ENCODE data around the gene AOC3. TPM values are rescaled to one million over a fixed set of nuclear protein-coding genes. Genes with fewer than 3 reads are reported as not detected.
A peak's percentile ranks its signal among the peaks of the same experiment; 100 is the strongest.

The AOC3 gene
- total and polyA plus RNA-seq, 2 of the 13 experiments (the other 11 are each of a cell fraction or from before 2014, with no cell fraction given) = 8.7 to 51.7 TPM

DNA sequence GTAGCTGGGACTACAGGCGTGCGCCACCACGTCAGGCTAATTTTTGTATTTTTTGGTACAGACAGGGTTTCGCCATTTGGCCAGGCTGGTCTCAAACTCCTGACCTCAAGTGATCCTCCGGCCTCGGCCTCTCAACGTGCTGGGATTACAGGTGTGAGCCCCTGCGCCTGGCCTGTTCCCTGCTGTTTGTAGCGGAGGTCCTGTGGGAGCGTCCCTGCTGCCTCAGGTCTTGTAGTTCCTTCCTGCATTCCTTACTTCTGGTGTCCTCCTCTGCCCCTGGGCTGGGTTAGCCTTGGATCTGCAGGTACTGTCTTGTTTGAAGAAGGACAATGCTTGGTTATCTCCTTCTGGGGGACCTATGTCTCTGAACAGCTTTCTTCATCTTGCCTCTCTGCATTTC, 26.0 kb downstream of the AOC3 start:
- DNase-seq (ENCODE audit: low spot score) (no peak), ATAC-seq (no peak), FAIRE-seq (no peak)
- ChIA-PET CTCF (ENCODE audit: low intra/inter-chr PET ratio, low total read pairs) (no interaction called here), POLR2A (no interaction called here)
- Histone ChIP-seq H3K4me1 (ENCODE audit: insufficient read depth, low read length) (peaks cover 71% of the 10 kb centered on the region), H3K9me3 (ENCODE audit: low read length) (no peaks in the 10 kb centered on the region), H3K36me3 (replicated peaks in 1 of 2; ENCODE audit: control insufficient read depth in 1 of 2, insufficient read depth in 2 of 2, low read length in 2 of 2) (no peaks in the 10 kb centered on the region), H3K9ac (ENCODE audit: insufficient read depth, low read depth, low read length) (no peak overlapping the region), H3K27ac (ENCODE audit: extremely low read length, insufficient read depth, low read length) (no peak overlapping the region), H3K79me2 (ENCODE audit: insufficient read depth, low read length) (no peaks in the 10 kb centered on the region), H4K20me1 (ENCODE audit: insufficient read depth, low read length) (no peaks in the 10 kb centered on the region), H3K27me3 (ENCODE audit: control insufficient read depth in 1 of 2, insufficient read depth in 2 of 2, low read length in 2 of 2) (no peaks in the 10 kb centered on the region), H2AFZ (ENCODE audit: low read length) (no peak overlapping the region), H3K4me3 (replicated peaks in 1 of 3; ENCODE audit: insufficient read depth in 1 of 3, low read depth in 2 of 3, low read length in 3 of 3) (no peak overlapping the region), H3K4me2 (ENCODE audit: low read depth, low read length) (no peak overlapping the region)
- in situ Hi-C loops (cut with HindIII; ENCODE audit: extremely low pct_ligation_motif_present, low pct_unique_long_range_greater_than_20kb) = no loop called here
- 94% methylated on average over 10 of the region's 10 CpGs for WGBS (ENCODE audit: low lambda C conversion rate)
- intact Hi-C loops (cut with micrococcal nuclease; ENCODE audit: unreplicated experiment) = no loop called here
- no TSS peak for BruUV-seq (replicated peaks)
- no peak for TF ChIP-seq MAZ (IDR thresholded peaks at IDR 0.05; ENCODE audit: borderline replicate concordance, low read depth, low read length)
- no peak for TF ChIP-seq MAZ (CRISPR knock-in tag; IDR thresholded peaks at IDR 0.05; ENCODE audit: low read depth)
- TF ChIP-seq SIX4 (CRISPR knock-in tag; IDR thresholded peaks at IDR 0.05) = no peak
- TF ChIP-seq HOXA9 (CRISPR knock-in tag; IDR thresholded peaks at IDR 0.05; ENCODE audit: borderline replicate concordance) = no peak
- TF ChIP-seq, protein P1, sequence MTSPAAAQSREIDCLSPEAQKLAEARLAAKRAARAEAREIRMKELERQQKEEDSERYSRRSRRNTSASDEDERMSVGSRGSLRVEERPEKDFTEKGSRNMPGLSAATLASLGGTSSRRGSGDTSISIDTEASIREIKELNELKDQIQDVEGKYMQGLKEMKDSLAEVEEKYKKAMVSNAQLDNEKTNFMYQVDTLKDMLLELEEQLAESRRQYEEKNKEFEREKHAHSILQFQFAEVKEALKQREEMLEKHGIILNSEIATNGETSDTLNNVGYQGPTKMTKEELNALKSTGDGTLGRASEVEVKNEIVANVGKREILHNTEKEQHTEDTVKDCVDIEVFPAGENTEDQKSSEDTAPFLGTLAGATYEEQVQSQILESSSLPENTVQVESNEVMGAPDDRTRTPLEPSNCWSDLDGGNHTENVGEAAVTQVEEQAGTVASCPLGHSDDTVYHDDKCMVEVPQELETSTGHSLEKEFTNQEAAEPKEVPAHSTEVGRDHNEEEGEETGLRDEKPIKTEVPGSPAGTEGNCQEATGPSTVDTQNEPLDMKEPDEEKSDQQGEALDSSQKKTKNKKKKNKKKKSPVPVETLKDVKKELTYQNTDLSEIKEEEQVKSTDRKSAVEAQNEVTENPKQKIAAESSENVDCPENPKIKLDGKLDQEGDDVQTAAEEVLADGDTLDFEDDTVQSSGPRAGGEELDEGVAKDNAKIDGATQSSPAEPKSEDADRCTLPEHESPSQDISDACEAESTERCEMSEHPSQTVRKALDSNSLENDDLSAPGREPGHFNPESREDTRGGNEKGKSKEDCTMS (CRISPR knock-in tag; conservative IDR thresholded peaks at IDR 0.05) = no peak
- no peak for TF ChIP-seq KDM5B (CRISPR knock-in tag; IDR thresholded peaks at IDR 0.05; ENCODE audit: borderline replicate concordance)
- no peak for TF ChIP-seq SP2 (CRISPR knock-in tag; IDR thresholded peaks at IDR 0.05)
- no peak for TF ChIP-seq ZFYVE20 (CRISPR knock-in tag; IDR thresholded peaks at IDR 0.05; ENCODE audit: borderline replicate concordance, low read depth)
- no peak for TF ChIP-seq ZBTB1 (CRISPR knock-in tag; IDR thresholded peaks at IDR 0.05; ENCODE audit: borderline replicate concordance)
- TF ChIP-seq SRSF9 (IDR thresholded peaks at IDR 0.05; ENCODE audit: borderline replicate concordance, insufficient read depth, low read depth, low read length, poor library complexity, severe bottlenecking) = no peak
- TF ChIP-seq ESRRA (CRISPR knock-in tag; IDR thresholded peaks at IDR 0.05; ENCODE audit: low read depth) = no peak
- TF ChIP-seq ZMYM2 (CRISPR knock-in tag; IDR thresholded peaks at IDR 0.05) = no peak
- no peak for TF ChIP-seq MBNL3 (CRISPR knock-in tag; conservative IDR thresholded peaks at IDR 0.05)
- TF ChIP-seq AGO1 (IDR thresholded peaks at IDR 0.05; ENCODE audit: low read depth, low read length, poor library complexity, severe bottlenecking) = no peak
- TF ChIP-seq, protein P2, sequence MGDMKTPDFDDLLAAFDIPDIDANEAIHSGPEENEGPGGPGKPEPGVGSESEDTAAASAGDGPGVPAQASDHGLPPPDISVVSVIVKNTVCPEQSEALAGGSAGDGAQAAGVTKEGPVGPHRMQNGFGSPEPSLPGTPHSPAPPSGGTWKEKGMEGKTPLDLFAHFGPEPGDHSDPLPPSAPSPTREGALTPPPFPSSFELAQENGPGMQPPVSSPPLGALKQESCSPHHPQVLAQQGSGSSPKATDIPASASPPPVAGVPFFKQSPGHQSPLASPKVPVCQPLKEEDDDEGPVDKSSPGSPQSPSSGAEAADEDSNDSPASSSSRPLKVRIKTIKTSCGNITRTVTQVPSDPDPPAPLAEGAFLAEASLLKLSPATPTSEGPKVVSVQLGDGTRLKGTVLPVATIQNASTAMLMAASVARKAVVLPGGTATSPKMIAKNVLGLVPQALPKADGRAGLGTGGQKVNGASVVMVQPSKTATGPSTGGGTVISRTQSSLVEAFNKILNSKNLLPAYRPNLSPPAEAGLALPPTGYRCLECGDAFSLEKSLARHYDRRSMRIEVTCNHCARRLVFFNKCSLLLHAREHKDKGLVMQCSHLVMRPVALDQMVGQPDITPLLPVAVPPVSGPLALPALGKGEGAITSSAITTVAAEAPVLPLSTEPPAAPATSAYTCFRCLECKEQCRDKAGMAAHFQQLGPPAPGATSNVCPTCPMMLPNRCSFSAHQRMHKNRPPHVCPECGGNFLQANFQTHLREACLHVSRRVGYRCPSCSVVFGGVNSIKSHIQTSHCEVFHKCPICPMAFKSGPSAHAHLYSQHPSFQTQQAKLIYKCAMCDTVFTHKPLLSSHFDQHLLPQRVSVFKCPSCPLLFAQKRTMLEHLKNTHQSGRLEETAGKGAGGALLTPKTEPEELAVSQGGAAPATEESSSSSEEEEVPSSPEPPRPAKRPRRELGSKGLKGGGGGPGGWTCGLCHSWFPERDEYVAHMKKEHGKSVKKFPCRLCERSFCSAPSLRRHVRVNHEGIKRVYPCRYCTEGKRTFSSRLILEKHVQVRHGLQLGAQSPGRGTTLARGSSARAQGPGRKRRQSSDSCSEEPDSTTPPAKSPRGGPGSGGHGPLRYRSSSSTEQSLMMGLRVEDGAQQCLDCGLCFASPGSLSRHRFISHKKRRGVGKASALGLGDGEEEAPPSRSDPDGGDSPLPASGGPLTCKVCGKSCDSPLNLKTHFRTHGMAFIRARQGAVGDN (CRISPR knock-in tag; IDR thresholded peaks at IDR 0.05) = 0 out of 2 replicates have a peak, but pooled peaks have one; percentile 15

Data from HepG2 (cell line).